Retinal pigment epithelial cell (primary cell): Measurements from ENCODE around the gene OOSP3.

ENCODE experiments used
- DNase-seq: peaks from one replicate; pipeline ENCODE4 v3.0.0-alpha.2; 2010; ENCODE audit warnings: low read depth
- H3K4me3 ChIP-seq: 2 replicates; pipeline ENCODE4 v1.5.1; 2011; ENCODE audit warnings: mild to moderate bottlenecking, low read length, control low read depth, moderate library complexity
- TF ChIP-seq, protein P1 (sequence below): conservative IDR thresholded peaks from 2 replicates; pipeline ENCODE4 v1.5.1; 2011; ENCODE audit warnings: low read depth, low read length, control low read depth, inconsistent platforms

The OOSP3 gene, protein sequence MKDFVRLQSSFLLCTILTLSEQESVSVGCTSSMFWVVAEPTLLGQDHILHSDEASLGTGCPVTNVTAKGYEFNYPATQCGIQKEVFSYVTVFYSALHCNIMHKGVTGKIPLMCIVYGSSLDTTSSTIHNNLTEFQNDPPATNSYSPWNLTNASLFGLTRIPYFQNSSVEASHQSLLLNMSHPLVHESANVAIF

GRCh38 chr11:59878575-59878974 lies at the start of gene OOSP3:
Gene OOSP3 (plus strand): TSS chr11:59878782. CDS start chr11:59878809, 27 bp downstream.
- H3K4me3 ChIP-seq, result no peak within 1 kb of the TSS
- DNase-seq, result no peak
- TF ChIP-seq, protein P1, sequence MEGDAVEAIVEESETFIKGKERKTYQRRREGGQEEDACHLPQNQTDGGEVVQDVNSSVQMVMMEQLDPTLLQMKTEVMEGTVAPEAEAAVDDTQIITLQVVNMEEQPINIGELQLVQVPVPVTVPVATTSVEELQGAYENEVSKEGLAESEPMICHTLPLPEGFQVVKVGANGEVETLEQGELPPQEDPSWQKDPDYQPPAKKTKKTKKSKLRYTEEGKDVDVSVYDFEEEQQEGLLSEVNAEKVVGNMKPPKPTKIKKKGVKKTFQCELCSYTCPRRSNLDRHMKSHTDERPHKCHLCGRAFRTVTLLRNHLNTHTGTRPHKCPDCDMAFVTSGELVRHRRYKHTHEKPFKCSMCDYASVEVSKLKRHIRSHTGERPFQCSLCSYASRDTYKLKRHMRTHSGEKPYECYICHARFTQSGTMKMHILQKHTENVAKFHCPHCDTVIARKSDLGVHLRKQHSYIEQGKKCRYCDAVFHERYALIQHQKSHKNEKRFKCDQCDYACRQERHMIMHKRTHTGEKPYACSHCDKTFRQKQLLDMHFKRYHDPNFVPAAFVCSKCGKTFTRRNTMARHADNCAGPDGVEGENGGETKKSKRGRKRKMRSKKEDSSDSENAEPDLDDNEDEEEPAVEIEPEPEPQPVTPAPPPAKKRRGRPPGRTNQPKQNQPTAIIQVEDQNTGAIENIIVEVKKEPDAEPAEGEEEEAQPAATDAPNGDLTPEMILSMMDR, result no peak

- DNase-seq, result no peak
- no peak overlapping the region for H3K4me3 ChIP-seq
- TF ChIP-seq, protein P1, result no peak
These were observed 49.2 kb upstream of the OOSP3 start for GRCh38 chr11:59829358-59829757.

- TF ChIP-seq, protein P1, result no peak
- no peak for DNase-seq
- no peak overlapping the region for H3K4me3 ChIP-seq
These were observed 45.0 kb upstream of the OOSP3 start for GRCh38 chr11:59833602-59834001.

DNA sequence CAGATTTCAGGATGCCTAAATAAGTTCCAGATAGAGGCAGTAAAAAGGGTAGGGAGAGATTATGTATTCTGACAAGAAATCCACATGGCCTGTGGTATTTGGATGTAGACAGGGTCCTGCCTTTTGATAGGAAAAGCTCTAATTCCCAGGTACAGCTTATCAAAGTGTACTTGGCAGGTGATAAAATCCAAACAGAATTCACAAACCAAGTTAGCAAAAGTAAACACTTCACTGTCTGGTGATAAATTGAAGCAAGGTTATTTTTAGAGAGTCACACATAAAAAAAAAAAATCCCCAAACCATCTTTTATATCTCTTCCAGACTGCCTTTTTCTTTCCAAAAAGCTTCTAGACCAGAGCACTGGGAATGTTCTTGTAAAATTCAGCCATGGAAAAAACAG lies 39.0 kb upstream of the OOSP3 start:
- H3K4me3 ChIP-seq, result no peak overlapping the region
- DNase-seq, result no peak
- TF ChIP-seq, protein P1, result no peak

GRCh38 chr11:59841514-59841913 lies 37.1 kb upstream of the OOSP3 start:
- no peak for DNase-seq
- H3K4me3 ChIP-seq, result no peak overlapping the region
- TF ChIP-seq, protein P1, result no peak

DNA sequence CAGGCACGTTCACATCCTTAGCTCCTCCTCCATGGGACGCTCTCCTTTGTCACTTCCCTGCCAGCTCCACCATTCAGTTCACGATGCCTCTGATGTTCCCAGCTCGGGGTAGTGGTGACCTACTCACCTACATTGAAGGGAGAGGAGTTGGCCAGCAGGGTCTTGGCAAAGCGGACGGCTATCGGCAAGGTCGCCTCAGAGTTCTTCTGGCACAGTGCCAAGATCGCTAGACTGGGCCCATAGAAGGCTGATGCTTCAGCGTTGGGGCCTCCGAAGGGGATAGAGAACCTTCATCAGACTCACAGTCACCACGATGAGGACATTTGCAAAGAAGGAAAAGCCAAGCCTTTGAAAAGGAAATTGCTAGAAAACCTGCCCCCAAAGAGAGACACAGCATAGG lies 36.3 kb upstream of the OOSP3 start:
- TF ChIP-seq, protein P1, result no peak

DNA sequence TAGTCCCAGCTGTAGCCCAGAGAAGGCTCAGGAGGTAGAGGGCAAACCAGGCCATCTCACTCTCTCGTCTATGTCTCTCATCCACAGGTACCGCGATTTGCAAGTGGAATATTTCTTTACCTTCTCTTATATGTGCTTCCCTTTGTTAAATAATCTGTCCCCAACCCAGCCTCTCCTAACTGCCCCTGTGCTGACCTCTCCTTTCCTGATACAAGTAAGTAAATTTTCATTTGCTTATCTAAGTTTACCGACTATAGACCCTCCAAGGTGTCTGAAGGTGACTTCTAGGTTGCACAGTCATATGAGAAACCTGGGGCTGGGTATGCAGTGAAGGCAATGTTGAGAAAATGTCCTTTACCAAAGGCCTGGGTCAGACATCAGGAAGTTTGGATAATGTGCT lies 33.2 kb upstream of the OOSP3 start, which contains the start of gene CBLIF:
CBLIF (minus strand) TSS at position 101 of the 400 bp plus-strand sequence; CDS start at position 55, 46 bp downstream.
- TF ChIP-seq, protein P1, result no peak
- DNase-seq, result no peak
- H3K4me3 ChIP-seq, result no peak within 1 kb of the TSS

More for the DNA sequence above, 36.3 kb upstream of the OOSP3 start:
- DNase-seq, result no peak
- no peak overlapping the region for H3K4me3 ChIP-seq
